ENCODE measurements around the gene CD8B2.
"Not testable (repeated sequence)": the region's sequence is repeated elsewhere in the genome, so short reads cannot be mapped to it uniquely, and the experiment has no call there.

CD8B2 gene

DNA sequence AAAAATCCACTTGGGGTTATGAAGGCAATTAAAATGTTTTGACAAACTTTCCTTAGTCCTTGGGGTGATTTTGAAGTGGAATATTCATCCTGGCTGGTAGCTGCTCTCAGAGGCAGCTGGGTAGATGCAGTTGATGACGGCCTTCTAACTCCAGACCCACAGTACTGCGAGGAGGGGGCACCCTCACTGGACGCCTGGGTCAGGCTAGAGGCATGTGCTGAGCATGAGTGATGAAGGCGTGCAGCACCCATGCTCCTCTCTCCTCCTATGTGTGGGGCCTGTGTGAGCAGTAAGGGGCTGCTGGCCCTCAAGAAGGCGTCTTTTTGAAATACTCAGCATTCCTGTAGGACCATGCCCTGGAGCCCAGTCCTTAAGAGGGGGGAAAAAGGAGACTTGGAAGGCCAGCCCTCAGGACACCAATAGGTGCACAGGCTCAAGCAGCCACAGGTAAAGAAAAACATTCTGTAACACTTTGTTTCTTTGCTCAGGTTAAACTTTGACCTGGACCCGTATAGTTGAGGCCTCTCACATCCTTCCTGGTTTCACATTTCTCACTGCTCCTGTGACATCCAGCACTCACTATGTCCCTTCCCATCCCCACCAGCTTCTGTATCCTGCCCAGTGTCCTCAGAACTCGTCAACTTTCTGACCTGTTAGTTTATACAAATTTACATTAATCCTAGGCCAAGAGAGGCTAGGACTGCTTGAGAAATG lies 64.4 kb downstream of the CD8B2 start:
- DNase-seq (ENCODE audit: low read depth, low spot score) = no peak

DNA sequence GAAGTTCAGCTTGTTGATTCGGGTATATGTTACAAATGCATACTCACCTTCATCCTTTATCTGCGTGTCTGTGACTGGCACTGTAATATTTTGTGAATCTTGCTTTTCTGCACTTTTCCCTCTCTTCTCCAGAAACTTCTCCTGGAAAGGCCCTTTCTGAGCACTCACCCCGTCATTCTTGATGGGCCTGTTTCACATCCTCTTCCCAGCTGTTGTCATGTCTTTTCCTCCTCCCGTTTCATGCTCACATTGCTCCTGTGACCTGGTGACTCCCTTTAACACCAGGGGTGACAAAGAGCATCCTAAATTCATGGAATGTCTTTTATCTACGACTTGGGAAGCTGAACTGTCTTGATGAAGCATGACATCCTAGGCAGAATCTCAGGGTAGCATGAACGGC lies 65.8 kb downstream of the CD8B2 start:
- no peak for DNase-seq (ENCODE audit: low read depth, low spot score)

DNA sequence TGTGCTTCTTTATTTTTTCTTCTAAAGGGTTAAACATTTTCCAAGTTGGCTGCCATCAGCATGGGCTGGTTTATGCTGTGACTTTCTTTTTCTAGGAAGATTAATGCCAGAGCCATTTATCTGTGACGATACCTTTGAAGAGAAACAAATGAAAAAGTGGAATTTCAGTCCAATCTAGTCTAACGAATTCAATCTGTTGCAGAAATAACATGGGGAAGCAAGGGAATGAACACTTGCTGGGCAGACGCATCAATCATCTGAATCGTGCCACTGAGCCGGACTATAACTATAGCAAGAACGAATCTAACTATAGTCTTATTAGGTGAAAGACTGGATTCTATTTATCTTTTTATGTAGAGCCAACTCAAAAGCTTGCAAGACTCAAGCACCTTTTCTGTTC lies 66.2 kb downstream of the CD8B2 start:
- no peak for DNase-seq (ENCODE audit: low read depth, low spot score)

DNA sequence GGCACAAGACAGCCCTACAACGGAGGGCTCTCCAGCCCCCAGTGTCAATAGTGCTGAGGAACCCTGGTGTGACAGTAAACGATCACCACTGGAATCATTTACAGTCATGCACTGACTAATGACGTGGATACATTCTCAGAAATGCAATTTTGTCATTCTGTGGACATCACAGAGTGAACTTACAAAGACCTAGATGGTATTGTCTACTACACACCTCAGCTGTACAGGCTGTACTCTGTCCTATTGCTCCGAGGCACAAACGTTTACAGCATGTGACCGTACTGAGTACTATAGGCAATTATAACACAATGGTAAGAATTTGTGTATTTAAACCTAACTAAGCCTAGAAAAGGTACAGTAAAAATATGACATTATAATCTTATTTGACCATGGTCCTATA lies 67.2 kb downstream of the CD8B2 start:
- DNase-seq (ENCODE audit: low read depth, low spot score) = no peak

DNA sequence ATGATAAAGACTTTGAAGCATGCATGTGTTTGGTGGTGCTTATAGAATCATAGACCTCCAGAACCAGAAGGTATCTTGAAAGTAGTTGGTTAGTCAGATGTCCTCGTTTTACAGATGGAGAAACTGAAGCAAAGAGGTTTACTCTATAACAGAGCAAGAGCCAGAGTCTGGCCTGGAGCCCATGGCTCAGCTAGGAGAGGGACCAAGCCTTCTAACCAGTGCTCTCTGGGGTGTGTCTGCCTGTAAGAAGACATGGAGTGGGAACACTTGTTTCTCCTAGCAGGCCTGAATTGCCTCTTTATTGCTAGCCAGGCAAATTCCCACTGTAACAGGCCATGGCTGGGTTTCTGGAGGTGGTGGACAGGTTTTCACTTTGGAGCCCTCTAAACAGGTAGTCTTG lies 67.9 kb downstream of the CD8B2 start:
- no peak for DNase-seq (ENCODE audit: low read depth, low spot score)

DNA sequence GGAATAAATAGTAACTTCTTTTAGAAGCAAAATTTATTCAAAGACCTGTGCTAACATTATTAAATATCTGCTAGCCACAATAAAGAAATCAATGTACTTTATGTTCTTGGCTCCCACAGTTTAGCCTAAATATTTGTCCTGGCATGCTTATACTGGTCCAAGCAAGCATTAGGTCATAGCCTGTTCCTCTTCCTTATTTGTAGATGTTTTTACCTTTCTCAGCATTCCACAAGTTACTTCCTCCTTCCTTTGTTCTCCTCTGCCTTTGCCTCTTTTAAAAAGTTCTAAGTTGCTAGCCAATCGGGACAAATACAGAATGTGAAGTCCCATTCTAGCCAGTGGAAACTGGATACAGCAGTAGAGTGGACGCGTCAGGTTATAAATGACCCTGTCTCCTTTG lies 72.6 kb downstream of the CD8B2 start:
- not testable (repeated sequence) for DNase-seq (ENCODE audit: low read depth, low spot score)

DNA sequence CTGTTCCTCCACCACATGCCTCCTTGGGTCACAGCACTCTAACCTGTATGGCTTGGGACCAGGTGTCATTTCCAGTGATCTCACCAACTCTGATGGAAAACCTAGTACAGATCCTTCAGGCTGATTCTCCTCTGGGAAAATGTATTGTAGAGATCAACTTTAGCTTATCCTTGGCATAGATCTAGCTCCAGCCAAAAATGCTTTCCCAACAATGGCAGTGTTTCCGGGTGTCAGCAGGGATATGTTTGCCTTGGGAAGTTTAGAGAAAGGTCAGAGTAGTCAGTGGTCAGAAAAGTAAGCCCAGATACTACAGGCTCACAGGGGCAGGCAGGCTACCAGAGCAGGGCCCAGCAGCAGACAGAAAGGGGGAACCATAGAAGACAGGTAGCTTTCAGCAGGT lies 73.6 kb downstream of the CD8B2 start:
- DNase-seq (ENCODE audit: low read depth, low spot score) = no peak

DNA sequence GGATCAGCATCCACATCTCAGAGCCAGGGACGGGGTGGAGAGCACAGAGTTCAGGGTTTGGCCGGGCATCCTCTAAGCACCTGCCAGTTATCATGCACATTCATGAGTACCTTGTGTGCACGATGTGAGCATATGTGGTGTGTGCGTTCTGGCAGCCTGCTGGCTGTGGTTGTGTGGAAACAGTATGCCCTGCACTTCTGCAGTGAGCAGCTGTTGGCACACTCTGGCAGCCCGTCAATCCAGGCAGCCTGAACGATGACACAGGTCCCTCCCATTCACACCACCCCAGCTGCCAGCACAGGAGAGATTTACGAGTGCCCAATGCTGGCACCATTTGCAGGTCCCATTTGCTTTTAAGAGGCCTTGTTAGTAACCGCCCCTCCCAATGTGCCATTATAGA lies 74.2 kb downstream of the CD8B2 start:
- DNase-seq (ENCODE audit: low read depth, low spot score) = no peak

DNA sequence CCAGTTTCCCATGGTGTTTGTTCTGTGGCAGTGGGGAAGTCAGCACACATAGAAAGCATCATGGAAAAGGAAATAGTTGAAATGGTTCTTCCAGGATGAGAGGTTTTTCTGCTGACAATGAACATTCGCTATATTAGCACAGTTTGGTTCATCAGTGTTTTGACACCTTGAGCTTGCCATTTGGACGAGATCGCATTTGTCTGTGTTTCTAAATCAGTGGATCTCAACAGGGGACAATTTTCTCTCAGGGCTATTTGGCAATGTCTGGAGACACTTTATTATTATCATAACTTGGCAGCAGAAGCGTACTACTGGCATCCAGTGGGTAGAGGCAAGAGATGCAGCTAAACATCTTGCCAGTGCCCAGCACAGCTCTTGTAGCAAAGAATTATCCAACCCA lies 74.6 kb downstream of the CD8B2 start:
- DNase-seq (ENCODE audit: low read depth, low spot score) = no peak

DNA sequence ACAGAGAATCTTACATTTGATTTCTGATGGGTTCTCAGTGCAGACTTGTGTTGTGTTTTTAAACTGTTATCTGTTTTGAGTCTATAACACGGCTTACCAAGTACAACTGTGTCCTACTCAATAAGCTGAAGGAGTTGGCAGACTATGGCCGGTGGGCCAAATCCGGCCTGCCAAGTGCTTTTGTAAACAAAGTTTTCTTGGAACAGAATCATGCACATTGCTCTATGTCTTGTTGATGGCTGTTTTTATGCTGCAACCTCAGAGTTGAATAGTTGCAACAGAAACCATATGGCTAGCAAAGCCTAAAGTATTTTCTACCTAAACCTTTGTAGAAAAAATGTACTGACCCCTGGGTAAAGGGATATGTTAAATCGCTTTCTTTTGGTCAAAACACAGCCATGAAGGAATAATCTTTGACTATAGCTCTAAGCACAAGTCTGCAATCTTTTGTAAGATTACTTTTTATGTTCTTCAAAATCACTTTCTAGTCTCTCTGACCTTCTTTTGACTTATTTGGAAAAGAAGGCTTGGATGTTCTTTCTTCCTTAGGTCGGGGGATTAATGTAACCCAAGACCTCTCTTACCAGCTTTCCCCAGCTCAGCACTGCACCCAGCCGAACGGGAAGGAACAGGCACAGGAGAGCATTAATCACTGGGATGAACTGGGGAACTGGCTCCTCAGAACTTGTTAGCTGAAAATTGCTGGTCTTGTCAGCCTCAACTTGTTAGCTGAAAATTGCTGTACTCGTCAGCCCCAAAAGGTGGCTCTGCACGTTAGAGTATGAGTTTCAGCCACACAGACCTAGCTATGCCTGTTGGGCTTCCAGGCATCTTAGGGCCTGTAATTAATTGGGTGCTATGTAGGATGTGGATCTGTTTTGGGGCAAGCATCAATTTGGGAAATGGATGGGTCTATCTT lies 75.4 kb downstream of the CD8B2 start:
- DNase-seq (ENCODE audit: low read depth, low spot score) = no peak

DNA sequence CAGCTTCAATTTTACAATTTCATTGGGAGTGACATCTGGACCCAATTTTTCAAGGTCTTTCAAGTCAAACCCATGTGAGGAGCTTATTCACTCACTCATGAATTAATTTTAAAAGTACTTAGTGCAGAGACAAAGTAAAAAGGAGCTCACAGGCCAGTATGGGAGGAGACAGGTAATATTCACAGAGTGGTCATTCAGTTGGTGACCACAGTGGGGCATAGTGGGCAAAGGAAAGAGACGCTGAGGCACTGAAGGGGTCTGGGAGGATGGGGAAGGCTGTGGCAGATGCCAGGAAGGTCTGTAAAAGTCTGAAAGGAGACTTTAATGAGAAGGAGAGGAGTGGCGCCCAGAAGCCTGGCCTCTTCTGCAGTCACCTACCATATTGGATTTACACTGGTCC lies 76.0 kb downstream of the CD8B2 start:
- no peak for DNase-seq (ENCODE audit: low read depth, low spot score)

DNA sequence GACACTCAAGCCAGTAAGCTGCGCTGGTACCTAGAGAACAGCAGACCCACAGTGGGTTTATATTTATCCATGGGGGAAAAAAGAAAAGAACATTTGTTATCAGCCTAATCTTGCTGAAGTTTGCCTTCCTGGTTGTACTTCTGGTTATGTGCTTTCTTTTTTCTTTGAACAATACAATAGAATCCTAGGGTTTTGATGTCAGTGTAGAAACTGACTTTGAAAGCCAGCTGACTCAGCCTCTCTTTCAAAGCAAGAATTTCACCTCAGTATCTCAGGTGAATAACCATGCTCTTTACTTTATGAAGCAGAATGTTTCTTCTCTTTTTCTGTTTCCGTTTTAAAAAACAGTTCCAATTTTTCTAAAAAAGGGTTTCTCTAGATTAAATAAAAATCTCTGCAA lies 78.4 kb downstream of the CD8B2 start:
- DNase-seq (ENCODE audit: low read depth, low spot score) = no peak

DNA sequence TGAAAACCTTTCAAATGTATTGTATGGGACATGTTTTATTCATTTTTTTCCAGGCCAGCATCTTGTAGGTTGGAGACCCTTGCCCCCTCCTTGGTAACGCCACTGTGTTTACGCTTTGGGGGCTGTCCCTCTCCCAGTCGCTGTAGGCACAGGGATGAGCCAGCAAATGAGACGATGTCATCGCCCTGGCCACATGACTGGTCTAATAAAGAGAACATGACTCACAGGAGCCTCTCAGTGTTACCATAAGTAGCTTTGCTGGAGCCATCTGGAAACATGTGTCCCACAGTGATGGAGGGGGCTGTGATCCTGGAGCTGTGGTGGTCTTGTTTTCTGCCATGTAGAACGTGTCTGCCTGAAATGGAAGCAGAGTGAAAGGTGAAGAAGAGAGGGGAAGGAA lies 78.9 kb downstream of the CD8B2 start:
- no peak for DNase-seq (ENCODE audit: low read depth, low spot score)

DNA sequence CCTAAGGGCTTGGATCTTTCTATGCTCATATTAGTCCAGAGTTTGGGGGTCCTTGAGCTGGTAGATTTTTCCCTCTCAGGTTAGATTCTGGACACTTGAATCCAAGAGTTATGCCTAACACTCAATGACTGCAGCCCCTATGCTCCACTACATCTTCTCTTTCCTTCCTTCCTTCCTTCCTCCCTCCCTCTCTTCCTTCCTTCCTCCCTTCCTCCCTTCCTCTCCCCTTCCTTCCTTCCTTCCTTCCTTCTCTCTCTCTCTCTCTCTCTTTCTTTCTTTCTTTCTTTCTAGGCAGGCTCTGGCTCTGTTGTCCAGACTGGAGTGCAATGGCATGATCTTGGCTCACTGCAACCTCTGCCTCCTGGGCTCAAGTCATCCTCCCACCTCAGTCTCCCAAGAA lies 79.3 kb downstream of the CD8B2 start:
- DNase-seq (ENCODE audit: low read depth, low spot score) = not testable (repeated sequence)

DNA sequence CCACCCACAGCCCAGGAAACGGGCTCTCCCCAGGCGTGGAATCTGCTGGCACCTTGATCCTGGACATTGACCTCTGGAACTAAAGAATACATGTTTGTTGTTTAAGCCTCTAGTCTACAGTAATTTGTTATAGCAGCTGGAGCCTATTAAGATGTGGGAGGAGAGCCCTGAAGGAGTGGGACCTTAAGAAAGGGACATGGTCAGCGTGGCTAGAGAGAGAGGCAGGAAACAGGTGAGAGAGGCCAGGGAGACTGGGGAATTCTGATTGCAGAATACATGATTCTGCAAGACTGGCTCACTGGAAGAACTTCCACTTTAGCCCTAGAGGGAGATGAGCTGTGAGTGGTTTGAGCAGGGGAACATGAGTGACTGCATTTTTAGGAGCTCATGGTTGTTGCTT lies 83.2 kb downstream of the CD8B2 start:
- no peak for DNase-seq (ENCODE audit: low read depth, low spot score)
